ENCODE data around the gene SSBP1. TPM values are rescaled to one million over a fixed set of nuclear protein-coding genes. Genes with fewer than 3 reads are reported as not detected.
A peak's percentile ranks its signal among the peaks of the same experiment; 100 is the strongest.
"Not testable (repeated sequence)": the region's sequence is repeated elsewhere in the genome, so short reads cannot be mapped to it uniquely, and the experiment has no call there.

Gene SSBP1
- total RNA-seq, 5 donors from 2014 or later (not counting 1 experiment from before 2014, with no cell fraction given) = 88.1 to 116 (median 91.1) TPM

- DNase-seq (no peak), ATAC-seq (replicated peaks in 1 of 4) (no peak)
- H3K9me3 Mint-ChIP-seq = no peaks in the 10 kb centered on the region
- 83% methylated on average over 1 of the region's 3 CpGs for WGBS (ENCODE audit: insufficient coverage)
- H3K4me3 Mint-ChIP-seq = peak overlapping the region; percentile 96 to 98 (median 97)
- H3K4me1 ChIP-seq (ENCODE audit: control insufficient read depth in 1 of 2, extremely low read depth in 1 of 2, insufficient read depth in 2 of 2, low read length in 2 of 2) = peaks cover 14 to 18% of the 10 kb centered on the region in 2 experiments
- peaks cover 55 to 63% (median 63%) of the 10 kb centered on the region in 3 donors for H3K4me1 Mint-ChIP-seq
- no peaks in the 10 kb centered on the region for H3K9me3 ChIP-seq
- CTCF ChIA-PET = interaction anchor here in 1 of 2 donors (1.1 to 3.9 kb wide), 3 partner anchors 29 to 85 kb away, joined by 3 to 39 read pairs (median 5); no protein-coding TSS in a partner anchor
- peak overlapping the region; percentile 87 for H3K27ac ChIP-seq (ENCODE audit: low read length)
- H3K36me3 ChIP-seq (ENCODE audit: control insufficient read depth in 2 of 2, extremely low read depth in 1 of 2, insufficient read depth in 1 of 2, low read length in 1 of 2) = peaks cover 0 to 44% of the 10 kb centered on the region in 2 donors
- peaks cover 41% of the 10 kb centered on the region for H3K36me3 Mint-ChIP-seq
- no peak overlapping the region for H3K27ac Mint-ChIP-seq
- H3K4me3 ChIP-seq (ENCODE audit: control insufficient read depth in 1 of 2, extremely low read depth in 1 of 2, low read length in 1 of 2) = peak overlapping the region in 1 of 2 donors; percentile 65
- H3K27me3 Mint-ChIP-seq = no peaks in the 10 kb centered on the region
- POLR2A ChIA-PET = interaction anchor here in 1 of 2 donors (0.6 to 1.9 kb wide), 3 partner anchors 38 to 87 kb away, joined by 3 to 8 read pairs (median 4); no protein-coding TSS in a partner anchor
- H3K27me3 ChIP-seq (replicated peaks in 1 of 2; ENCODE audit: control insufficient read depth in 2 of 2, extremely low read depth in 1 of 2, insufficient read depth in 2 of 2, low read length in 1 of 2) = no peaks in the 10 kb centered on the region
Observed at GRCh38 chr7:141739250-141739649, 1.1 kb downstream of the SSBP1 start.

DNA sequence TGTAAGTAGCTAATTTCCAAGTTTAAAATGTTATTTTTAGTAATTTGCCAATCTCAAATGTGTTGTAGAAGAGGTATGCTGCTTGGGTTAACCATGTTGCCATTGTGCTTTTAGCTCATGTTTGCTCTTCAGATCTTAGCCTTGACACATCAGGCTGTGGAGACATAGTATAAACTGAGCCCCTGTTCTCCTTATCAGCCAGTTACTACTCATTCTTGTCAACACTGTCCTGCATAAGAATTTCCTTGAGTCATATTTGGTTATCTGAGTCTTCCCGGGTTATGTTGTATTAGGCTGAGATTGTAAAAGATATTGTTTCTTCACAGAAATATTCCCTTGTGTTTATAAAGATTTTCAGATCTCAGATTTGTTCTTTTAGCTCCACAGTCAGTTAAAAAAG, 4.1 kb downstream of the SSBP1 start:
- POLR2A ChIA-PET = no interaction called here
- H3K9me3 Mint-ChIP-seq = no peaks in the 10 kb centered on the region

GRCh38 chr7:141744131-141744530, 6.0 kb downstream of the SSBP1 start:
- peaks cover under 1 to 81% of the 10 kb centered on the region in 2 donors for H3K36me3 ChIP-seq (ENCODE audit: control insufficient read depth in 2 of 2, extremely low read depth in 1 of 2, insufficient read depth in 1 of 2, low read length in 1 of 2)
- H3K36me3 Mint-ChIP-seq = peaks cover 56% of the 10 kb centered on the region

More for the DNA sequence above, 4.1 kb downstream of the SSBP1 start:
- peaks cover 51 to 57% (median 54%) of the 10 kb centered on the region in 3 donors for H3K4me1 Mint-ChIP-seq
- no peaks in the 10 kb centered on the region for H3K27me3 Mint-ChIP-seq
- H3K36me3 ChIP-seq (ENCODE audit: control insufficient read depth in 2 of 2, extremely low read depth in 1 of 2, insufficient read depth in 1 of 2, low read length in 1 of 2) = peaks cover 0 to 65% of the 10 kb centered on the region in 2 donors
- CTCF ChIA-PET = interaction anchor here (0.6 to 0.9 kb wide), 4 partner anchors 40 to 1116 kb away, joined by 3 to 5 read pairs (median 3); no protein-coding TSS in a partner anchor
- WGBS (ENCODE audit: insufficient coverage) = no CpG with 5 or more reads among the region's 1 CpG
- DNase-seq = no peak
- no peaks in the 10 kb centered on the region for H3K9me3 ChIP-seq
- H3K4me3 Mint-ChIP-seq = no peak overlapping the region
- H3K27me3 ChIP-seq (replicated peaks in 1 of 2; ENCODE audit: control insufficient read depth in 2 of 2, extremely low read depth in 1 of 2, insufficient read depth in 2 of 2, low read length in 1 of 2) = no peaks in the 10 kb centered on the region
- ATAC-seq (replicated peaks in 1 of 4) = no peak
- peaks cover 50% of the 10 kb centered on the region for H3K36me3 Mint-ChIP-seq
- no peak overlapping the region for H3K27ac ChIP-seq (ENCODE audit: low read length)
- H3K4me1 ChIP-seq (ENCODE audit: control insufficient read depth in 1 of 2, extremely low read depth in 1 of 2, insufficient read depth in 2 of 2, low read length in 2 of 2) = peaks cover 11 to 14% of the 10 kb centered on the region in 2 experiments
- no peak overlapping the region for H3K27ac Mint-ChIP-seq
- no peak overlapping the region for H3K4me3 ChIP-seq (ENCODE audit: control insufficient read depth in 1 of 2, extremely low read depth in 1 of 2, low read length in 1 of 2)

DNA sequence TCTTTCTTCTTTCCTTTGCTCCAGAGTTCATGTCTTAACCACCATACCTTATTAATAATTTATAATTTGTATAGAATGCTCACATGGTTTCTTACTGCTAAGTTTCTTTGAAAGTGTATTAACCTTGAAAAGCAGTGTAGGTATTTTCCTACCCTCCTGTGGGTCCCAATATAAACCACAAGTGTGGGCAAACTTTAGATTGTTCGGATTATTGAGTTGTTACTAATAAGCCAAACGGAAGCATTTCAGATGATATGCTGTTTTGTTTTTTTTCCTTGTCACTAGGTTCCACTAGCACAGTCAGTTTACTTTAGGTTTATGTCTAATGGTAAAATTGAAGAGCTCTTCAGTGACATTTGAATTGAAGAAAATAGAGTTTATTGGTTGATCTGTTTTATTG, 10.2 kb downstream of the SSBP1 start:
- Histone ChIP-seq H3K9me3 (peaks cover 2% of the 10 kb centered on the region), H3K27me3 (replicated peaks in 1 of 2; ENCODE audit: control insufficient read depth in 2 of 2, extremely low read depth in 1 of 2, insufficient read depth in 2 of 2, low read length in 1 of 2) (no peaks in the 10 kb centered on the region), H3K27ac (ENCODE audit: low read length) (no peak overlapping the region), H3K36me3 (ENCODE audit: control insufficient read depth in 2 of 2, extremely low read depth in 1 of 2, insufficient read depth in 1 of 2, low read length in 1 of 2) (peaks cover 13 to 87% of the 10 kb centered on the region in 2 donors), H3K4me3 (ENCODE audit: control insufficient read depth in 1 of 2, extremely low read depth in 1 of 2, low read length in 1 of 2) (no peak overlapping the region), H3K4me1 (ENCODE audit: control insufficient read depth in 1 of 2, extremely low read depth in 1 of 2, insufficient read depth in 2 of 2, low read length in 2 of 2) (no peaks in the 10 kb centered on the region)
- 80% methylated on average over 1 of the region's 2 CpGs for WGBS (ENCODE audit: insufficient coverage)
- ATAC-seq (replicated peaks in 1 of 4) (no peak), DNase-seq (no peak)
- Mint-ChIP-seq H3K36me3 (peaks cover 67% of the 10 kb centered on the region), H3K27me3 (no peaks in the 10 kb centered on the region), H3K4me1 (peaks cover under 1 to 9% (median 6%) of the 10 kb centered on the region in 3 donors), H3K27ac (no peak overlapping the region), H3K9me3 (peaks cover 8 to 32% (median 10%) of the 10 kb centered on the region in 3 donors), H3K4me3 (no peak overlapping the region)
- ChIA-PET POLR2A (no interaction called here), CTCF (interaction anchor here in 1 of 2 donors (1.0 kb wide), 1 partner anchor 36 kb away, joined by 3 read pairs; no protein-coding TSS in a partner anchor)

More at GRCh38 chr7:141744131-141744530, 6.0 kb downstream of the SSBP1 start:
- no peak overlapping the region for H3K27ac ChIP-seq (ENCODE audit: low read length)
- no peak for ATAC-seq (replicated peaks in 1 of 4)
- H3K4me1 ChIP-seq (ENCODE audit: control insufficient read depth in 1 of 2, extremely low read depth in 1 of 2, insufficient read depth in 2 of 2, low read length in 2 of 2) = peaks cover 6 to 8% of the 10 kb centered on the region in 2 experiments
- no peak overlapping the region for H3K4me3 Mint-ChIP-seq
- 93% methylated on average over 2 of the region's 2 CpGs for WGBS (ENCODE audit: insufficient coverage)
- POLR2A ChIA-PET = no interaction called here
- no peaks in the 10 kb centered on the region for H3K9me3 ChIP-seq
- DNase-seq = no peak
- H3K4me3 ChIP-seq (ENCODE audit: control insufficient read depth in 1 of 2, extremely low read depth in 1 of 2, low read length in 1 of 2) = no peak overlapping the region
- CTCF ChIA-PET = no interaction called here
- H3K27me3 ChIP-seq (replicated peaks in 1 of 2; ENCODE audit: control insufficient read depth in 2 of 2, extremely low read depth in 1 of 2, insufficient read depth in 2 of 2, low read length in 1 of 2) = no peaks in the 10 kb centered on the region
- no peaks in the 10 kb centered on the region for H3K9me3 Mint-ChIP-seq
- peaks cover 34 to 41% (median 39%) of the 10 kb centered on the region in 3 donors for H3K4me1 Mint-ChIP-seq
- H3K27me3 Mint-ChIP-seq = no peaks in the 10 kb centered on the region
- no peak overlapping the region for H3K27ac Mint-ChIP-seq

DNA sequence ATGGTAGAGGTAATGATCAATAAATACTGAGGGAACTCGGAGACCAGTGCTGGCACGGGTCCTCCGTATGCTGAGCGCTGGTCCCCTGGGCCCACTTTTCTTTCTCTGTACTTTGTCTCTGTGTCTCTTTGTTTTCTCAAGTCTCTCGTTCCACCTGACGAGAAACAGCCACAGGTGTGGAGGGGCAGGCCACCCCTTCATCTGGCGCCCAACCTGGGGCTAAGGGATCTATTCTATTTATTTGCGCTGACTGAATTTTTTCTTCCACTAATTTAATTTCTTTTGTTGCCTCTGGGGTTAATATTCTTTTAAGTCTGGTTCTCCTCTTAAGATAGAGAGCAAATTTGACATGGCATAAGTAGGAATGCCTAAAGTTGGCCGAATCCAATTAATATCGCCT, 13.7 kb downstream of the SSBP1 start:
- H3K4me1 Mint-ChIP-seq; H3K4me3 ChIP-seq (ENCODE audit: control insufficient read depth in 1 of 2, extremely low read depth in 1 of 2, low read length in 1 of 2); H3K9me3 ChIP-seq; H3K4me1 ChIP-seq (ENCODE audit: control insufficient read depth in 1 of 2, extremely low read depth in 1 of 2, insufficient read depth in 2 of 2, low read length in 2 of 2); H3K27ac Mint-ChIP-seq; ATAC-seq (replicated peaks in 1 of 4); POLR2A ChIA-PET; CTCF ChIA-PET; H3K27me3 ChIP-seq (replicated peaks in 1 of 2; ENCODE audit: control insufficient read depth in 2 of 2, extremely low read depth in 1 of 2, insufficient read depth in 2 of 2, low read length in 1 of 2); H3K4me3 Mint-ChIP-seq; H3K27me3 Mint-ChIP-seq; H3K27ac ChIP-seq (ENCODE audit: low read length); DNase-seq: not testable (repeated sequence)
- 100% methylated on average over 2 of the region's 10 CpGs for WGBS (ENCODE audit: insufficient coverage)
- Mint-ChIP-seq H3K36me3 (peaks cover 83% of the 10 kb centered on the region), H3K9me3 (peaks cover 8 to 32% (median 10%) of the 10 kb centered on the region in 3 donors)
- peaks cover 17 to 76% of the 10 kb centered on the region in 2 donors for H3K36me3 ChIP-seq (ENCODE audit: control insufficient read depth in 2 of 2, extremely low read depth in 1 of 2, insufficient read depth in 1 of 2, low read length in 1 of 2)

- Mint-ChIP-seq H3K4me3 (no peak overlapping the region), H3K36me3 (peaks cover 90% of the 10 kb centered on the region), H3K27ac (no peak overlapping the region), H3K4me1 (peaks cover 0 to 5% (median 0%) of the 10 kb centered on the region in 3 donors), H3K9me3 (peaks cover 8 to 32% (median 10%) of the 10 kb centered on the region in 3 donors), H3K27me3 (no peaks in the 10 kb centered on the region)
- ChIA-PET CTCF (no interaction called here), POLR2A (no interaction called here)
- Histone ChIP-seq H3K27ac (ENCODE audit: low read length) (no peak overlapping the region), H3K9me3 (peaks cover 2% of the 10 kb centered on the region), H3K27me3 (replicated peaks in 1 of 2; ENCODE audit: control insufficient read depth in 2 of 2, extremely low read depth in 1 of 2, insufficient read depth in 2 of 2, low read length in 1 of 2) (no peaks in the 10 kb centered on the region), H3K4me3 (ENCODE audit: control insufficient read depth in 1 of 2, extremely low read depth in 1 of 2, low read length in 1 of 2) (no peak overlapping the region), H3K36me3 (ENCODE audit: control insufficient read depth in 2 of 2, extremely low read depth in 1 of 2, insufficient read depth in 1 of 2, low read length in 1 of 2) (peaks cover 24 to 80% of the 10 kb centered on the region in 2 donors), H3K4me1 (ENCODE audit: control insufficient read depth in 1 of 2, extremely low read depth in 1 of 2, insufficient read depth in 2 of 2, low read length in 2 of 2) (no peaks in the 10 kb centered on the region)
- peak in 1 of 35 experiments; percentile 22 for DNase-seq
- WGBS (ENCODE audit: insufficient coverage) = 100% methylated on average over 9 of the region's 13 CpGs
- ATAC-seq (replicated peaks in 1 of 4) = no peak
Observed at GRCh38 chr7:141752634-141753033, 14.5 kb downstream of the SSBP1 start.
